Posterior cingulate gyrus (tissue), 11 donors: ENCODE measurements around the gene DTHD1.

ENCODE experiments used
- DNase-seq, 10 donors: peaks; one replicate each; pipeline versions ENCODE4 v3.0.0 to v3.0.0-alpha.2; 2020 to 2021; ENCODE audit warnings: mixed read lengths in 3 of 10
- intact Hi-C: fragments of 100-400 bp; cut with DNase I; formaldehyde crosslinking; loops from one replicate; pipeline ENCODE4 v1.15.1; 2023

DTHD1 gene

GRCh38 chr4:36337665-36338185, 56.3 kb downstream of the DTHD1 start:
- intact Hi-C loops, result no loop called here

GRCh38 chr4:36338973-36339372, 57.6 kb downstream of the DTHD1 start:
- intact Hi-C loops, result no loop called here
- DNase-seq, result no peak

More at GRCh38 chr4:36337665-36338185, 56.3 kb downstream of the DTHD1 start:
- DNase-seq, result no peak

- no peak for DNase-seq
- intact Hi-C loops, result loop anchor here (10.0 kb wide), 1 partner anchor 47 kb away; no protein-coding TSS in a partner anchor
Measured at GRCh38 chr4:36341936-36342335, 60.5 kb downstream of the DTHD1 start.

GRCh38 chr4:36343501-36344175, 62.2 kb downstream of the DTHD1 start:
- DNase-seq, result no peak
- intact Hi-C loops, result loop anchor here (10.0 kb wide), 1 partner anchor 49 kb away; no protein-coding TSS in a partner anchor

- intact Hi-C loops, result loop anchor here (10.0 kb wide), 1 partner anchor 54 kb away; no protein-coding TSS in a partner anchor
- no peak for DNase-seq
Measured at GRCh38 chr4:36348403-36348938, 67.1 kb downstream of the DTHD1 start.

- no peak for DNase-seq
- intact Hi-C loops, result loop anchor here (5.0 to 10.0 kb wide), 3 partner anchors 55 to 1217 kb away; no protein-coding TSS in a partner anchor
Measured at GRCh38 chr4:36349938-36350549, 68.6 kb downstream of the DTHD1 start.

GRCh38 chr4:36351082-36351666, 69.8 kb downstream of the DTHD1 start:
- peak; percentile 36 to 93 (median 74) for DNase-seq
- intact Hi-C loops, result loop anchor here (5.0 kb wide), 2 partner anchors 1031 to 1216 kb away; no protein-coding TSS in a partner anchor

GRCh38 chr4:36353998-36354397, 72.6 kb downstream of the DTHD1 start:
- intact Hi-C loops, result loop anchor here (2.0 to 5.0 kb wide), 3 partner anchors 45 to 1213 kb away; no protein-coding TSS in a partner anchor
- no peak for DNase-seq

- DNase-seq, result no peak
- intact Hi-C loops, result no loop called here
Measured at GRCh38 chr4:36358173-36358572, 76.8 kb downstream of the DTHD1 start.

- intact Hi-C loops, result no loop called here
- no peak for DNase-seq
Measured at GRCh38 chr4:36360755-36361154, 79.3 kb downstream of the DTHD1 start.

GRCh38 chr4:36363024-36363423, 81.6 kb downstream of the DTHD1 start:
- intact Hi-C loops, result no loop called here
- no peak for DNase-seq

- DNase-seq, result peak in 1 of 10 donors; percentile 69
- intact Hi-C loops, result no loop called here
Measured at GRCh38 chr4:36374836-36375511, 93.6 kb downstream of the DTHD1 start.

- intact Hi-C loops, result no loop called here
- DNase-seq, result no peak
Measured at GRCh38 chr4:36385951-36386571, 104.6 kb downstream of the DTHD1 start.

GRCh38 chr4:36386691-36387090, 105.3 kb downstream of the DTHD1 start:
- intact Hi-C loops, result no loop called here
- DNase-seq, result no peak

GRCh38 chr4:36388710-36389109, 107.3 kb downstream of the DTHD1 start:
- intact Hi-C loops, result no loop called here
- DNase-seq, result peak in 1 of 10 donors; percentile 77

GRCh38 chr4:36391411-36391810, 110.0 kb downstream of the DTHD1 start:
- intact Hi-C loops, result loop anchor here (10.0 kb wide), 1 partner anchor 853 kb away; the partner anchor contains the start of gene NWD2
- DNase-seq, result no peak

GRCh38 chr4:36392024-36392423, 110.6 kb downstream of the DTHD1 start:
- intact Hi-C loops, result loop anchor here (10.0 kb wide), 1 partner anchor 853 kb away; the partner anchor contains the start of gene NWD2
- no peak for DNase-seq

- intact Hi-C loops, result loop anchor here (10.0 kb wide), 1 partner anchor 852 kb away; the partner anchor contains the start of gene NWD2
- no peak for DNase-seq
Measured at GRCh38 chr4:36392916-36393315, 111.5 kb downstream of the DTHD1 start.
